Lower lobe of right lung (tissue), 2 donors: Measurements from ENCODE around the gene INPP5A. TPM values are rescaled to one million over a fixed set of nuclear protein-coding genes. Genes with fewer than 3 reads are reported as not detected.

Source experiments
- ATAC-seq, 2 donors: fragments of 200-7000 bp; cut with Tn5 transposase; one replicate each; pipeline ENCODE4 v1.9.1; 2020 to 2022; ENCODE audit warnings: mild to moderate bottlenecking in 2 of 2, moderate library complexity in 2 of 2
- DNase-seq: peaks from one replicate; pipeline ENCODE4 v3.0.0-alpha.2; 2020
- H3K27ac ChIP-seq: fragments of 200-600 bp; one replicate; pipeline ENCODE4 v1.8.0; 2022
- H3K27me3 ChIP-seq: fragments of 200-600 bp; one replicate; pipeline ENCODE4 v1.8.0; 2022; ENCODE audit warnings: low read depth
- H3K36me3 ChIP-seq: fragments of 200-600 bp; one replicate; pipeline ENCODE4 v1.8.0; 2022; ENCODE audit warnings: mild to moderate bottlenecking
- H3K4me1 ChIP-seq: fragments of 200-600 bp; one replicate; pipeline ENCODE4 v1.8.0; 2022
- H3K4me3 ChIP-seq: fragments of 200-600 bp; one replicate; pipeline ENCODE4 v1.8.0; 2022; ENCODE audit warnings: mild to moderate bottlenecking
- H3K9me3 ChIP-seq: fragments of 200-600 bp; one replicate; pipeline ENCODE4 v1.8.0; 2022
- intact Hi-C: fragments of 100-400 bp; cut with DNase I; formaldehyde crosslinking; loops from one replicate; pipeline ENCODE4 v1.11.0; 2022
- total RNA-seq: library from RNA; stranded (reverse); fragmentation: NEBNext Ultra II Directional; extraction: Animal tissue kit (Norgen Biotek cat#: 25700); gene quantifications from one replicate; pipeline ENCODE4 v1.2.1, GENCODE V29; 2021
- TF ChIP-seq, protein P1 (sequence below): fragments of 200-600 bp; IDR thresholded peaks from one replicate; pipeline ENCODE4 v1.8.0; 2022; ENCODE audit warnings: antibody characterized with exemption, mild to moderate bottlenecking
- donor health status: DM: no; HTN: yes; CAD: no; lungs with severe emphysema.

The INPP5A gene
- total RNA-seq, 1 donor from 2014 or later, result 34.1 TPM

DNA sequence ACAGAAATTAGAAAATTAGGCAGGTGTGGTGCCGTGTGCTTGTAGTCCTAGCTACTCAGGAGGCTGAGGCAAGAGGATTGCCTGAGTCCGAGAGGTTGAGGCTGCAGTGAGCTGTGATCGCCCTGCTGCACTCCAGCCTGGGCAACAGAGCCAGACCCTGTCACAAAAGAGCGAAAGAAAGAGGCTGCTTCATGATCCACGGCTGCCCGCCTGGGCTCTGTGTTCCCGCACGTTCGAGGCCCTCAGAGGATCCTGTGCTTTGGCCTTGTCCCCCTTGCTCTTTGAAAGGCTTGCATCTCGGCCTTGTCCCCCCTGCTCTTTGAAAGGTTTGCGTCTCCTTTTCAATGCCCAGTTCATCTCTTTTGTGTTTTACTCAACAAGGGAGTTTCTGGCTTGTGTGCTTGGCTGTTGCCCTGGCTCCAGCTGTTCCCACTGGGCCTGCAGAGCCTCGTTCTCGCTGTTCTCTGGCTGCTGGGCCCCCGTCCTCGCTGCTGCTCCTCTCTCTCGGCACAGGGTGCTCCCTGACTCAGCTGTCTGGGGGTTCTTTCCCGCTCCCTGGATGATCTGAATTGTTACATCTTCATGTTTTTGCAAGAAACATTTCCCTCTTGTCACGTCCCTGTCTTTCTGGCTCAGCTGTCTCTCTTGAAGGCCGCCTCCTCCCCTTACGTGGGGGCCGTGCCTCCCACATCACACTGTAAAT, 45.1 kb upstream of the INPP5A start:
- Histone ChIP-seq H3K4me1 (peaks cover 17% of the 10 kb centered on the region), H3K36me3 (no peaks in the 10 kb centered on the region), H3K27ac (peak overlapping the region; percentile 4), H3K27me3 (no peaks in the 10 kb centered on the region), H3K4me3 (no peak overlapping the region), H3K9me3 (no peaks in the 10 kb centered on the region)
- ATAC-seq (peak; percentile 43 to 64), DNase-seq (peak; percentile 42)
- TF ChIP-seq, protein P1, sequence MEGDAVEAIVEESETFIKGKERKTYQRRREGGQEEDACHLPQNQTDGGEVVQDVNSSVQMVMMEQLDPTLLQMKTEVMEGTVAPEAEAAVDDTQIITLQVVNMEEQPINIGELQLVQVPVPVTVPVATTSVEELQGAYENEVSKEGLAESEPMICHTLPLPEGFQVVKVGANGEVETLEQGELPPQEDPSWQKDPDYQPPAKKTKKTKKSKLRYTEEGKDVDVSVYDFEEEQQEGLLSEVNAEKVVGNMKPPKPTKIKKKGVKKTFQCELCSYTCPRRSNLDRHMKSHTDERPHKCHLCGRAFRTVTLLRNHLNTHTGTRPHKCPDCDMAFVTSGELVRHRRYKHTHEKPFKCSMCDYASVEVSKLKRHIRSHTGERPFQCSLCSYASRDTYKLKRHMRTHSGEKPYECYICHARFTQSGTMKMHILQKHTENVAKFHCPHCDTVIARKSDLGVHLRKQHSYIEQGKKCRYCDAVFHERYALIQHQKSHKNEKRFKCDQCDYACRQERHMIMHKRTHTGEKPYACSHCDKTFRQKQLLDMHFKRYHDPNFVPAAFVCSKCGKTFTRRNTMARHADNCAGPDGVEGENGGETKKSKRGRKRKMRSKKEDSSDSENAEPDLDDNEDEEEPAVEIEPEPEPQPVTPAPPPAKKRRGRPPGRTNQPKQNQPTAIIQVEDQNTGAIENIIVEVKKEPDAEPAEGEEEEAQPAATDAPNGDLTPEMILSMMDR, result no peak
- intact Hi-C loops, result no loop called here

DNA sequence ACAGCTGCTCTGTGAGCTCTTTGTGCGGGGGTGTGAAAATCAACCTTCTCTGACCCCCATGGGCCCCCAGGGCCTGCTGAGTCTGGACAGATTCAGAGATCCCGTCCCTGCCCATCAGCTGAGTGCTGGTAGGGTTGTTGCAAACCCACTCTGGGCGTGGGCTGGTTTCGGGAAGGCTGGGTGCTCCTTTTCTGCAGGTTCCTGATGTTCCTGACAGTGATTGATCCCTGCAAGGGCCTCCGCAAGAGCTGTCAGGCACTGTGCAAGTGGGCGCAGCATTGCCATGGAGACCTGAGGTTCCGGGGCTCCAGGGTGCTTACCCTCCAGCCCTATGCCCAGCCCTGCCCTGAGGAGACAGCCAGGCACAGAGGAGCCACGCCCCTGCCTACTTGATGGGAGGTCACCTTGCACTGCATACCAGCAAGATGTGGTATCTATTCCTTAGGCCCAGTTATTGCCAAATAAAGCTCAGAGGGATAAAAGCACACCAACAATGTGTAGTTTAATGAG, 44.3 kb upstream of the INPP5A start:
- Histone ChIP-seq H3K27me3 (no peaks in the 10 kb centered on the region), H3K27ac (peak overlapping the region; percentile 28), H3K9me3 (no peaks in the 10 kb centered on the region), H3K36me3 (no peaks in the 10 kb centered on the region), H3K4me1 (peaks cover 17% of the 10 kb centered on the region), H3K4me3 (no peak overlapping the region)
- ATAC-seq (peak in 1 of 2 donors; percentile 25), DNase-seq (peak; percentile 39)
- intact Hi-C loops, result no loop called here
- TF ChIP-seq, protein P1, result no peak

DNA sequence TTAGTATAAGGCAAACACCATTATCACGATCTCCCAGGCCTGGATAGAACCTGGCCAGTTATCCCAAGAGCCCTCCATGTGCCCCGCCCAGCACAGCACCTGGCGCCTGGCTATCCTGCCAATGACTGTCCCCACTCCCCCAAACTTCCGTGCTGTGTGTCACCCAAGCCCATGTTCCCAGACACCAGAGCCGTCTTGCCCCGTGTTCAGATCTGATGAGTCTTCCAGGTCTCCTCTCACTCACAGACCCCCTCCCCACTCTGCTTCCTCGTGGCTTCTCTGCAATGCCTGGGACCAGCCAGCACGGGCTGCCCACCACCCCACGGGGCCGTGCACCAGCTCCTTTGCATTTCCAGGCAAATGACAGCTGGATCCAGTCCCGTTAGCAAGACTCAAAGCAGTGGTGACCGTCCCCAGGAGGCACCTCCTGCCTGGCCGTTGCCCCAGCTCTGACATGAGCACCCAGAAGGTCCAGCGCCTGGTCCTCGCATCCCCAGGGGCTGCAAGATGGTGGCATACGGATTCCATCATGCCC, 43.8 kb upstream of the INPP5A start:
- no peaks in the 10 kb centered on the region for H3K27me3 ChIP-seq
- DNase-seq, result peak; percentile 22
- TF ChIP-seq, protein P1, result no peak
- intact Hi-C loops, result no loop called here
- no peak overlapping the region for H3K27ac ChIP-seq
- H3K36me3 ChIP-seq, result no peaks in the 10 kb centered on the region
- no peaks in the 10 kb centered on the region for H3K9me3 ChIP-seq
- peaks cover 17% of the 10 kb centered on the region for H3K4me1 ChIP-seq
- H3K4me3 ChIP-seq, result no peak overlapping the region
- ATAC-seq, result no peak

DNA sequence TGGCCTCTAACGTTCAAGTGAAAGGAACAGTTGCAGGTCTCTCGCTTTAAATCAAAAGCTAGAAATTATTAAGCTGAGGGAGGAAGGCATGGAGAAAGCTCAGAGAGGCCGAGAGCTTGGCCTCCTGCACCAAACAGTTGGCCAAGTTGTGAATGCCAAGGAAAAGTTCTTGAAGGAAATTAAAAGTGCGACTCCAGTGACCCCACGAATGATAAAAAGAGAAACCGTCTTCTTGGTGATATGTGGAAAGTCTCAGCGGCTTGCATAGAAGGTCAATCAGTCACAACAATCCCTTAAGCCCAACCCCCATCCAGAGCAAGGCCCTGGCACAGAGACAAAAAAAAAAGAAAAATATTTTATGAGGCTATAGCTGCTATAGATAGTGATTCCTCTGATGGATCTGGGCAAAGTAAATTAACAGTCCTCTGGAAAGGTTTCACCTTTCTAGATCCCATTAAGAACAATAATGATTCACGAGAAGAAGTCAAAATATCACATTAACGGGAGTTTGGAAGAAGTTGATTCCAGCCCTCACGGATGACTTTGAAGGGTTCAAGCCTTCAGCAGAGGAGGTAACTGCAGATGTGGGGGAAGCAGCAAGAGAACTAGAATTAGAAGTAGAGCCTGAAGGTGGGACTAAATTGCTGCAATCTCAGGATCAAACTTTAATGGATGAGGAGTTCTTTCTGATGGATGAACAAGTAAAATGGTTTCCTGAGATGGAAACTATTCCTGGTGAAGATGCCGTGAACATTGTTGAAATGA, 42.5 kb upstream of the INPP5A start:
- TF ChIP-seq, protein P1, result no peak
- H3K36me3 ChIP-seq, result no peaks in the 10 kb centered on the region
- no peaks in the 10 kb centered on the region for H3K9me3 ChIP-seq
- intact Hi-C loops, result no loop called here
- no peak overlapping the region for H3K27ac ChIP-seq
- H3K27me3 ChIP-seq, result no peaks in the 10 kb centered on the region
- DNase-seq (no peak), ATAC-seq (no peak)
- H3K4me3 ChIP-seq, result no peak overlapping the region
- H3K4me1 ChIP-seq, result peaks cover 17% of the 10 kb centered on the region

DNA sequence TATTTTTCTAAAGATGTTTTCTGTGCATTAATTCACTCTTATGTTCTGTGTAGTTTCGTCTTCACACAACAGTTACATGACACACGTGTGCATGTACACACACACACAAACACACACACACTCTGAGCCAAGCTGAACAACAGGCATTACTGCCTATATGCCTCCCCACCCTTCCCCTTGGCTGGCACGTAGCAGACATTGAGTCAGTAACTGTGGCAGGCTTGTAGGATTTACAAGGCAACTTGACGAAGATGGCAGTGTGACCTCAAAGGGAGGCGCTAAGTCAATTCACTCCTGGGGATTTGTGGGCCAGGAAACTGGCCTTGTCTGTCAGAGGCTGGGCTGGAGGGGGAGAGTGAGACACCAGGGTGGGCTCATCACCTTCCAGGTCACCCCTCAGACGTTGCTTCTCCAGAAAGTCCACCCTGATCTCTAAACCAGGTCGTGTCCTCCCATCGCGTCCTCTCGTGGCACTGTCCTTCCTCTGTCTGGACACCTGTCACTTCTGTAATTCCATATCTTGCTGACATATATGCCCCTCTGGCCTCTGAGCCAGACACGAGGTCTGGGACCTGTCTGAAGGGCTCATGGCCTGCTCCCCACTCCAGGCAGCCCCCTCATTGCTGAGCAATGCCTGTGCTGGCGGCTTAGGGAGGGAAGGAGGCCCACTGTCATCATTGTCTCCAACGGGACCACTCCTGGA, 41.1 kb upstream of the INPP5A start:
- ATAC-seq (no peak), DNase-seq (peak; percentile 23)
- Histone ChIP-seq H3K27me3 (no peaks in the 10 kb centered on the region), H3K36me3 (no peaks in the 10 kb centered on the region), H3K4me1 (peaks cover 17% of the 10 kb centered on the region), H3K9me3 (no peaks in the 10 kb centered on the region), H3K4me3 (no peak overlapping the region), H3K27ac (no peak overlapping the region)
- intact Hi-C loops, result no loop called here
- TF ChIP-seq, protein P1, result no peak
